Endothelial cell of umbilical vein (primary cell): ENCODE measurements around the gene ZDHHC13.

Experiments used
- CTCF ChIP-seq, 2 donors: IDR thresholded peaks; 1 replicate in 1 of 2; 2 replicates in 1 of 2; pipeline ENCODE4 v1.5.1; 2011; ENCODE audit warnings: low read length in 2 of 2, mild to moderate bottlenecking in 2 of 2, moderate library complexity in 2 of 2, control low read depth in 1 of 2, inconsistent platforms in 1 of 2, low read depth in 1 of 2; ENCODE audit not compliant: insufficient read depth in 1 of 2; ENCODE audit errors: extremely low read depth in 1 of 2
- EZH2 ChIP-seq: IDR thresholded peaks from 2 replicates; pipeline ENCODE4 v1.6.1; 2012; ENCODE audit warnings: borderline replicate concordance, low read depth, mild to moderate bottlenecking, moderate library complexity, low read length, inconsistent platforms; ENCODE audit not compliant: severe bottlenecking
- FOS ChIP-seq: IDR thresholded peaks from 2 replicates; pipeline ENCODE4 v1.6.1; 2011; ENCODE audit warnings: mild to moderate bottlenecking, low read length, moderate library complexity, borderline replicate concordance; ENCODE audit not compliant: insufficient read depth
- JUN ChIP-seq: IDR thresholded peaks from 2 replicates; pipeline ENCODE4 v1.6.1; 2011; ENCODE audit warnings: borderline replicate concordance, low read depth; ENCODE audit not compliant: insufficient read length, insufficient read depth

DNA sequence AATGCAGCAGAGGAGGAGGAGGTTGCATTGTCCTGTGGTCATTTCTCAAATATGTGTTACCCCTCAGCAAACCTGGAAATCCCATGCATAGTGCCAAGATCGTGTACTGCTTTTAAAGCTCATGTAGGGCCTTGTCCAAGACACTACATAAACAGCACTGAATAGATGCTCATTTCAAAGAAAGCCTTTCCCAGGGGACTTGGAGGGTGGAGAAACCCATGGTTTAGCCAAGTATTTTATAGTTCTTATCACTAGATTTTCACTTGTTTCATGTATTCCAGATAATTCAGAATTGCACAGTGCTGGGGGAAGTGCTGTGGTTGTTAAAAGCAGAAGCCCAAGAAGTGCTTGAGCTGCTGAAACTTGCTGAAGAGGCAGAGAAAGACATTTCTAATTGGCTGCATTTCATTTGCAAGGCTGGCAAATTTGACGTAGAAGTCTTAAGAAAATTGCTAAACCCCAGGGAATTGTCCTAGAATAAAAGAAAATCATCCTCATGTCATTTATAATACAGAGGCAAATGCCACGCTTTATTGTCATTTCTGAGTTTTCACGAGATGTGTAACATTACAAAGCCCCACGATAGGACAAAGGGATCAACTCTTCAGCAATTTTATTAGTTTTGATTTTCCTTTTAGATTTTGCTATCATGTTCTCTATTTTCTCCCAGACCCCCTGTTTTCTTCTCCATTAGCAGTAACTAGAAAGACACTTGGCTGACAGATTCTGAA is 64.7 kb downstream of the ZDHHC13 start:
- TF ChIP-seq CTCF (IDR thresholded peaks at IDR 0.05; ENCODE audit: extremely low read depth in 1 of 2, insufficient read depth in 1 of 2, low read depth in 1 of 2, low read length in 2 of 2) (no peak), FOS (no peak), JUN (no peak), EZH2 (no peak)
